Tibial artery (tissue), 4 donors: Measurements from ENCODE around the gene NCOR2.

Source experiments
- DNase-seq, 2 donors: peaks; one replicate each; pipeline ENCODE4 v3.0.0-alpha.2; 2019
- H3K27ac ChIP-seq, 2 donors: fragments of 200-600 bp; sonication (generic) in 1 of 2; 1 replicate in 1 of 2; 2 replicates in 1 of 2; pipeline ENCODE4 v1.5.1; 2018 to 2019; ENCODE audit warnings: mild to moderate bottlenecking in 1 of 2
- H3K27me3 ChIP-seq, 2 donors: fragments of 200-600 bp; sonication (generic) in 1 of 2; one replicate each; pipeline versions ENCODE4 v1.5.1 to v1.6.0; 2016 to 2019
- H3K36me3 ChIP-seq, 3 donors: fragments of 200-600 bp; sonication (generic) in 2 of 3; one replicate each; pipeline ENCODE4 v1.5.1; 2016 to 2019; ENCODE audit warnings: mild to moderate bottlenecking in 2 of 3
- H3K4me1 ChIP-seq, 4 donors: fragments of 200-600 bp; sonication (generic) in 2 of 4; 1 replicate in 3 of 4; 2 replicates in 1 of 4; pipeline ENCODE4 v1.5.1; 2016 to 2019
- H3K4me3 ChIP-seq, 2 donors: fragments of 200-600 bp; sonication (generic) in 1 of 2; 1 replicate in 1 of 2; 2 replicates in 1 of 2; pipeline ENCODE4 v1.5.1; 2018 to 2019; ENCODE audit warnings: mild to moderate bottlenecking in 2 of 2
- H3K9me3 ChIP-seq, 3 donors: fragments of 200-600 bp; sonication (generic) in 1 of 3; one replicate each; pipeline ENCODE4 v1.5.1; 2016 to 2019
- CTCF ChIP-seq, 2 experiments: fragments of 200-600 bp in 1 of 2; fragments of 450-650 bp in 1 of 2; IDR thresholded peaks; one replicate each; pipeline ENCODE4 v1.5.1; 2017 to 2019; ENCODE audit warnings: antibody characterized with exemption in 2 of 2, mild to moderate bottlenecking in 1 of 2, moderate library complexity in 1 of 2
- intact Hi-C: fragments of 100-400 bp; cut with DNase I; formaldehyde crosslinking; loops from one replicate; pipeline ENCODE4 v1.15.0; 2023; ENCODE audit warnings: low total_unique reads

NCOR2 gene

GRCh38 chr12:124611559-124612409 lies 44.4 kb upstream of the NCOR2 start:
- H3K27me3 ChIP-seq, result peaks cover 0 to 13% of the 10 kb centered on the region in 2 donors
- H3K36me3 ChIP-seq, result no peaks in the 10 kb centered on the region
- intact Hi-C loops, result no loop called here
- H3K9me3 ChIP-seq, result no peaks in the 10 kb centered on the region
- TF ChIP-seq CTCF (IDR thresholded peaks at IDR 0.05), result no peak
- no peak for DNase-seq
- H3K4me3 ChIP-seq, result no peak overlapping the region
- peaks cover 0 to 14% (median 5%) of the 10 kb centered on the region in 4 donors for H3K4me1 ChIP-seq
- H3K27ac ChIP-seq, result no peak overlapping the region

GRCh38 chr12:124610629-124611558 lies 43.5 kb upstream of the NCOR2 start:
- TF ChIP-seq CTCF (IDR thresholded peaks at IDR 0.05), result no peak
- intact Hi-C loops, result no loop called here

GRCh38 chr12:124610021-124610612 lies 42.7 kb upstream of the NCOR2 start:
- intact Hi-C loops, result no loop called here

More at GRCh38 chr12:124610629-124611558, 43.5 kb upstream of the NCOR2 start:
- Histone ChIP-seq H3K27ac (no peak overlapping the region), H3K4me3 (no peak overlapping the region), H3K27me3 (peaks cover 0 to 13% of the 10 kb centered on the region in 2 donors), H3K4me1 (peaks cover 0 to 14% (median 5%) of the 10 kb centered on the region in 4 donors), H3K9me3 (no peaks in the 10 kb centered on the region), H3K36me3 (no peaks in the 10 kb centered on the region)
- no peak for DNase-seq

GRCh38 chr12:124609041-124609989 lies 41.9 kb upstream of the NCOR2 start:
- intact Hi-C loops, result no loop called here
- TF ChIP-seq CTCF (IDR thresholded peaks at IDR 0.05), result no peak
- Histone ChIP-seq H3K27me3 (peaks cover 0 to 13% of the 10 kb centered on the region in 2 donors), H3K9me3 (no peaks in the 10 kb centered on the region), H3K4me1 (peaks cover 0 to 14% (median 5%) of the 10 kb centered on the region in 4 donors), H3K4me3 (no peak overlapping the region), H3K36me3 (no peaks in the 10 kb centered on the region), H3K27ac (no peak overlapping the region)
- peak in 1 of 2 donors; percentile 45 for DNase-seq

More at GRCh38 chr12:124610021-124610612, 42.7 kb upstream of the NCOR2 start:
- H3K36me3 ChIP-seq, result no peaks in the 10 kb centered on the region
- no peaks in the 10 kb centered on the region for H3K9me3 ChIP-seq
- peaks cover 0 to 14% (median 5%) of the 10 kb centered on the region in 4 donors for H3K4me1 ChIP-seq
- DNase-seq, result no peak
- no peak overlapping the region for H3K27ac ChIP-seq
- no peak overlapping the region for H3K4me3 ChIP-seq
- peaks cover 0 to 13% of the 10 kb centered on the region in 2 donors for H3K27me3 ChIP-seq
- TF ChIP-seq CTCF (IDR thresholded peaks at IDR 0.05), result no peak
